NCI-H2171 (cell line): ENCODE measurements around the gene OR52E5.

Experiments used
- DNase-seq: peaks from one replicate; lab custom pipeline; 2025; lab: John Stamatoyannopoulos, UW

OR52E5 gene

DNA sequence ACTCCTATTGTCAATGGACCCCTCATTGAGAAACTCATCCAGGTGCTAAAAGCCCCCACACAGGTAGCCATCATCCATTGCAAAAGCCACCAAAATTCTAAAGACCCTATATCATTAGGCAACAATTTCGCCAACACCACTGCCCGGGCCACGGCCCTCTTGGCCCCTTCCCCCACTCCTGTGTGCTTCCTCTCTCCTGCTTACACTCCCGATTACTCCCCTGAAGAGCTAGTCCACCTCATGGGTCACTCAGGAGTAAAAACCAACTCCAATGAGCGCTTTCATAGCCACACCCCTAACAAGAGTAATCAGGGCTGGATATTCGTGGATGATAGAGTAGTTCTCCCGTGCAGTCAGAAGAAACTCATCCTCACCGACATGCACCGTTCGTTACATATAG, 40.1 kb downstream of the OR52E5 start:
- no peak for DNase-seq

GRCh38 chr11:5937868-5938602, 45.0 kb downstream of the OR52E5 start:
- no peak for DNase-seq

GRCh38 chr11:5938603-5938965, 45.6 kb downstream of the OR52E5 start:
- no peak for DNase-seq

DNA sequence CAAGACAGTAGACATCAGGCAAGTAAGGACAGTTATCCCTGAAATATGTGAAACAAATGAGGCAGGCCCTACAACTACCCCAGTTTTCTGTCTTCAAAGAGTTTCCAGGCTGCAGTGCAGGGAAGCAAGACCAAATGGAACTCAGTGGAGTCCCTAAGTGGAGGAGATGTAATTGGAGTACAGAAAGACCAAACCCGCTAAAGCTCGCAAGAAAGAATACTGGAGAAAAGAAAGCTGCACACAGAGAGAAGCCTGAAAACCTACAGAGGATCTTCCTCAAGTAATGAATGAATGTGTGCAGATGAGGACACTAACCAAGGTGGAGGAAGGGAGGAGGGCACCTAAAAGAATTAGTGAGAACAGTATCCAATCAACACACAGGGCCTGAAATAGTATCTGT, 47.7 kb downstream of the OR52E5 start:
- DNase-seq, result no peak

- DNase-seq, result no peak
These were observed 48.9 kb downstream of the OR52E5 start, which contains the start of gene OR56A3 for GRCh38 chr11:5941951-5942350. Gene OR56A3, plus strand, starts transcription at chr11:5942251. Its CDS starts 5,096 bp downstream, at chr11:5947347.
